Spleen (tissue), 7 donors: ENCODE measurements around the gene HEATR1.

ENCODE experiments used
- POLR2A ChIP-seq, 3 donors: fragments of 450-650 bp; IDR thresholded peaks; one replicate each; pipeline ENCODE4 v1.5.1; 2017; ENCODE audit warnings: antibody characterized with exemption in 3 of 3, mild to moderate bottlenecking in 1 of 3
- TF ChIP-seq, protein P1 (sequence below), 11 experiments: fragments of 200-600 bp in 7 of 11; fragments of 450-650 bp in 4 of 11; sonication (generic) in 4 of 11; IDR thresholded peaks in 8 of 11; conservative IDR thresholded peaks in 3 of 11; 1 replicate in 7 of 11; 2 replicates in 4 of 11; pipeline versions ENCODE4 v1.4.0 to v1.8.0; 2016 to 2021; ENCODE audit warnings: antibody characterized with exemption in 11 of 11, inconsistent platforms in 4 of 11, mild to moderate bottlenecking in 1 of 11
- donor health status: DM: no; HTN: no; CAD: no; lungs with moderate emphysema.
- donor health status: DM: no; HTN: no; CAD: no.
- donor health status: DM: no; HTN: no; CAD: no.

DNA sequence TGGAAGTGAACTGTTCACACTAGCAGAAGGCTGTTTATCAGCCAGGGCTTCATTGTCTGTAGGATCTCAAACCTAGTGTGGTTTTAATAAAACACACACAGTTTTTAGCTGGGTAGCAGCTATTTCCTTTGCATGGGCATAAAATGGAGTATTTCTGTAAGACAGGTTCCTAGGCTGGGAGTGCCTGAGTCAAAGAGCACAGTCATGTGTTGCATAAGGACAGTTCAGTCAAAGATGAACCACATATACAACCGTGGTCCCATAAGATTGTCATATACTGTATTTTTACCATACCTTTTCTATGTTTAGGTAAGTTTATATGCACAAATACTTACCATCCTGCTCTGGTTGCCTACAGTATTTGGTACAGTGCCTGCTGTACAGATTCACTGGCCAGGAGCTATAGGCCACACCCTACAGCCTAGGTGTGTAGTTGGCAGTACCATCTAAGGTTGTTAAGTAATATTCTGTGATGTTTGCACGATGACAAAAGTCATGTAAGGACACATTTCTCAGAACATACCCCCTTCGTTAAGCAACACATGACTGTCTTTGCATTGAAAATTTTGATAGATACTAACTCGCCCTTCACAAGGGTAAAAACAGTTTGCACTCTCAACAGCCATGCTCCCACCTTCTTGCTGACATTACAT lies 63.4 kb downstream of the HEATR1 start:
- TF ChIP-seq, protein P1, sequence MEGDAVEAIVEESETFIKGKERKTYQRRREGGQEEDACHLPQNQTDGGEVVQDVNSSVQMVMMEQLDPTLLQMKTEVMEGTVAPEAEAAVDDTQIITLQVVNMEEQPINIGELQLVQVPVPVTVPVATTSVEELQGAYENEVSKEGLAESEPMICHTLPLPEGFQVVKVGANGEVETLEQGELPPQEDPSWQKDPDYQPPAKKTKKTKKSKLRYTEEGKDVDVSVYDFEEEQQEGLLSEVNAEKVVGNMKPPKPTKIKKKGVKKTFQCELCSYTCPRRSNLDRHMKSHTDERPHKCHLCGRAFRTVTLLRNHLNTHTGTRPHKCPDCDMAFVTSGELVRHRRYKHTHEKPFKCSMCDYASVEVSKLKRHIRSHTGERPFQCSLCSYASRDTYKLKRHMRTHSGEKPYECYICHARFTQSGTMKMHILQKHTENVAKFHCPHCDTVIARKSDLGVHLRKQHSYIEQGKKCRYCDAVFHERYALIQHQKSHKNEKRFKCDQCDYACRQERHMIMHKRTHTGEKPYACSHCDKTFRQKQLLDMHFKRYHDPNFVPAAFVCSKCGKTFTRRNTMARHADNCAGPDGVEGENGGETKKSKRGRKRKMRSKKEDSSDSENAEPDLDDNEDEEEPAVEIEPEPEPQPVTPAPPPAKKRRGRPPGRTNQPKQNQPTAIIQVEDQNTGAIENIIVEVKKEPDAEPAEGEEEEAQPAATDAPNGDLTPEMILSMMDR (IDR thresholded peaks at IDR 0.05 in 8 of 11, conservative IDR thresholded peaks at IDR 0.05 in 3 of 11), result no peak
- no peak for TF ChIP-seq POLR2A (IDR thresholded peaks at IDR 0.05)
